Right cardiac atrium (tissue), 5 donors: ENCODE results near the gene HTR3C. TPM values are rescaled to one million over a fixed set of nuclear protein-coding genes. Genes with fewer than 3 reads are reported as not detected.
"Not testable (repeated sequence)": the region's sequence is repeated elsewhere in the genome, so short reads cannot be mapped to it uniquely, and the experiment has no call there.

Experiments used
- ATAC-seq, 2 donors: fragments of 200-7000 bp; cut with Tn5 transposase; one replicate each; pipeline versions ENCODE4 v1.8.0 to v1.9.1; 2020; ENCODE audit warnings: moderate library complexity in 2 of 2, mild to moderate bottlenecking in 1 of 2
- DNase-seq, 3 donors: peaks; one replicate each; pipeline ENCODE4 v3.0.0-alpha.2; 2020
- H3K27ac ChIP-seq: one replicate; pipeline ENCODE4 v1.5.1; 2013; ENCODE audit warnings: mild to moderate bottlenecking, low read length, control low read depth, moderate library complexity
- H3K27me3 ChIP-seq: one replicate; pipeline ENCODE4 v1.6.1; 2013; ENCODE audit not compliant: control insufficient read depth, insufficient read depth
- H3K4me1 ChIP-seq: one replicate; pipeline ENCODE4 v1.6.1; 2013; ENCODE audit warnings: low read length; ENCODE audit not compliant: control insufficient read depth, insufficient read depth
- H3K4me3 ChIP-seq: one replicate; pipeline ENCODE4 v1.5.1; 2013; ENCODE audit warnings: low read length, control low read depth
- H3K9me3 ChIP-seq: one replicate; pipeline ENCODE4 v1.6.1; 2013; ENCODE audit warnings: low read length; ENCODE audit not compliant: control insufficient read depth
- WGBS: extraction: QIAGEN DNeasy Blood & Tissue Kit; methylation state at CpG from one replicate; pipeline ENCODE4 v1.1.7; 2013; 5-methylcytosine and 5-hydroxymethylcytosine counted together
- intact Hi-C, 4 donors: fragments of 100-400 bp; cut with DNase I; formaldehyde crosslinking; loops; one replicate each; pipeline versions ENCODE4 v1.11.0 to v1.14.0; 2022 to 2023
- polyA plus RNA-seq: library from polyadenylated mRNA; stranded (reverse); fragments of 200-250 nt; gene quantifications from one replicate; pipeline ENCODE4 v1.2.3, GENCODE V29; 2013
- total RNA-seq, 4 donors: library from RNA; stranded (reverse); fragmentation: NEBNext Ultra II Directional; extraction: Animal tissue kit (Norgen Biotek cat#: 25700); gene quantifications; one replicate each; pipeline ENCODE4 v1.2.1, GENCODE V29; 2021
- donor health status: healthy with polysubstance abuse.
- donor health status: DM: no; HTN: yes; CAD: no.
- donor health status: DM: no; HTN: no; CAD: no.
- donor health status: DM: no; HTN: yes; CAD: no; lungs with severe emphysema.
- donor health status: DM: yes; HTN: yes; CAD: no.

HTR3C gene
- total and polyA plus RNA-seq, 5 donors = not detected

- 64% methylated on average over 7 of the region's 7 CpGs for WGBS
- no peaks in the 10 kb centered on the region for H3K27me3 ChIP-seq
- no peaks in the 10 kb centered on the region for H3K4me1 ChIP-seq
- no peak overlapping the region for H3K27ac ChIP-seq
- intact Hi-C loops = loop anchor here in 1 of 4 donors (2.0 kb wide), 1 partner anchor 17 kb away; no protein-coding TSS in a partner anchor
- no peaks in the 10 kb centered on the region for H3K9me3 ChIP-seq
- DNase-seq = no peak
- no peak overlapping the region for H3K4me3 ChIP-seq
- ATAC-seq = no peak
Measured at GRCh38 chr3:184037816-184038215, 15.0 kb upstream of the HTR3C start.

GRCh38 chr3:184038307-184038706 is 14.5 kb upstream of the HTR3C start:
- ATAC-seq, H3K27ac ChIP-seq, DNase-seq, H3K27me3 ChIP-seq, H3K9me3 ChIP-seq, H3K4me1 ChIP-seq, H3K4me3 ChIP-seq: not testable (repeated sequence)
- 70% methylated on average over 9 of the region's 9 CpGs for whole genome bisulfite sequencing
- intact Hi-C loops = loop anchor here in 1 of 4 donors (2.0 kb wide), 1 partner anchor 18 kb away; no protein-coding TSS in a partner anchor

GRCh38 chr3:184039414-184039813 is 13.4 kb upstream of the HTR3C start:
- 69% methylated on average over 5 of the region's 5 CpGs for WGBS
- no peak for ATAC-seq
- intact Hi-C loops = loop anchor here in 1 of 4 donors (2.0 kb wide), 1 partner anchor 19 kb away; no protein-coding TSS in a partner anchor
- no peaks in the 10 kb centered on the region for H3K9me3 ChIP-seq
- no peak overlapping the region for H3K4me3 ChIP-seq
- no peaks in the 10 kb centered on the region for H3K27me3 ChIP-seq
- no peak for DNase-seq
- no peaks in the 10 kb centered on the region for H3K4me1 ChIP-seq
- no peak overlapping the region for H3K27ac ChIP-seq

- 37% methylated on average over 3 of the region's 3 CpGs for WGBS
- Histone ChIP-seq H3K27ac (no peak overlapping the region), H3K4me3 (no peak overlapping the region), H3K4me1 (no peaks in the 10 kb centered on the region), H3K27me3 (no peaks in the 10 kb centered on the region), H3K9me3 (no peaks in the 10 kb centered on the region)
- DNase-seq = no peak
- ATAC-seq = no peak
- intact Hi-C loops = no loop called here
Measured at GRCh38 chr3:184040010-184040409, 12.8 kb upstream of the HTR3C start.

- Histone ChIP-seq H3K27me3 (no peaks in the 10 kb centered on the region), H3K4me1 (no peaks in the 10 kb centered on the region), H3K4me3 (no peak overlapping the region), H3K9me3 (no peaks in the 10 kb centered on the region), H3K27ac (no peak overlapping the region)
- DNase-seq = no peak
- ATAC-seq = no peak
- 79% methylated on average over 1 of the region's 1 CpG for WGBS
- intact Hi-C loops = no loop called here
Measured at GRCh38 chr3:184042617-184043016, 10.2 kb upstream of the HTR3C start.

- DNase-seq (no peak), ATAC-seq (no peak)
- H3K27me3 ChIP-seq = no peaks in the 10 kb centered on the region
- H3K9me3 ChIP-seq = no peaks in the 10 kb centered on the region
- 86% methylated on average over 5 of the region's 5 CpGs for WGBS
- H3K27ac ChIP-seq = no peak overlapping the region
- intact Hi-C loops = no loop called here
- no peaks in the 10 kb centered on the region for H3K4me1 ChIP-seq
- no peak overlapping the region for H3K4me3 ChIP-seq
Measured at GRCh38 chr3:184045995-184046394, 6.9 kb upstream of the HTR3C start.

- ATAC-seq = no peak
- 84% methylated on average over 7 of the region's 7 CpGs for WGBS
- intact Hi-C loops = no loop called here
- H3K4me3 ChIP-seq = no peak overlapping the region
- DNase-seq = no peak
- H3K9me3 ChIP-seq = no peaks in the 10 kb centered on the region
- no peaks in the 10 kb centered on the region for H3K4me1 ChIP-seq
- H3K27me3 ChIP-seq = no peaks in the 10 kb centered on the region
- H3K27ac ChIP-seq = no peak overlapping the region
Measured at GRCh38 chr3:184050217-184050847, 2.5 kb upstream of the HTR3C start.

- no peaks in the 10 kb centered on the region for H3K27me3 ChIP-seq
- no peaks in the 10 kb centered on the region for H3K4me1 ChIP-seq
- no peak overlapping the region for H3K27ac ChIP-seq
- intact Hi-C loops = no loop called here
- no peak for DNase-seq
- no peak for ATAC-seq
- no peaks in the 10 kb centered on the region for H3K9me3 ChIP-seq
- 60% methylated on average over 9 of the region's 9 CpGs for WGBS
- no peak overlapping the region for H3K4me3 ChIP-seq
Measured at GRCh38 chr3:184058029-184058428, 5.2 kb downstream of the HTR3C start.

GRCh38 chr3:184059424-184059823 is 6.6 kb downstream of the HTR3C start:
- no peaks in the 10 kb centered on the region for H3K4me1 ChIP-seq
- H3K27ac ChIP-seq = no peak overlapping the region
- H3K4me3 ChIP-seq = no peak overlapping the region
- H3K9me3 ChIP-seq = no peaks in the 10 kb centered on the region
- ATAC-seq = no peak
- intact Hi-C loops = no loop called here
- DNase-seq = no peak
- 47% methylated on average over 7 of the region's 7 CpGs for WGBS
- H3K27me3 ChIP-seq = no peaks in the 10 kb centered on the region

- no peaks in the 10 kb centered on the region for H3K4me1 ChIP-seq
- H3K27me3 ChIP-seq = no peaks in the 10 kb centered on the region
- H3K9me3 ChIP-seq = no peaks in the 10 kb centered on the region
- H3K4me3 ChIP-seq = no peak overlapping the region
- no peak overlapping the region for H3K27ac ChIP-seq
- DNase-seq = no peak
- ATAC-seq = no peak
- intact Hi-C loops = no loop called here
Measured at GRCh38 chr3:184062637-184063036, 9.8 kb downstream of the HTR3C start.

- ATAC-seq = no peak
- 87% methylated on average over 2 of the region's 2 CpGs for WGBS
Measured at GRCh38 chr3:184066211-184066610, 13.4 kb downstream of the HTR3C start.

GRCh38 chr3:184067573-184068055 is 14.8 kb downstream of the HTR3C start:
- ATAC-seq (no peak), DNase-seq (no peak)
- Histone ChIP-seq H3K27ac (no peak overlapping the region), H3K27me3 (no peaks in the 10 kb centered on the region), H3K9me3 (no peaks in the 10 kb centered on the region), H3K4me1 (no peaks in the 10 kb centered on the region), H3K4me3 (no peak overlapping the region)
- intact Hi-C loops = no loop called here
- 58% methylated on average over 6 of the region's 6 CpGs for WGBS

More at GRCh38 chr3:184066211-184066610, 13.4 kb downstream of the HTR3C start:
- H3K27ac ChIP-seq = no peak overlapping the region
- H3K9me3 ChIP-seq = no peaks in the 10 kb centered on the region
- no peaks in the 10 kb centered on the region for H3K27me3 ChIP-seq
- H3K4me1 ChIP-seq = no peaks in the 10 kb centered on the region
- DNase-seq = no peak
- no peak overlapping the region for H3K4me3 ChIP-seq
- intact Hi-C loops = no loop called here
